HG03521 (cell line): ENCODE measurements around the gene SLC23A1.
A peak's percentile ranks its signal among the peaks of the same experiment; 100 is the strongest.

Experiments used
- ATAC-seq: cut with Tn5 transposase; IDR thresholded peaks from one replicate; pipeline ENCODE4 v1.9.1; 2021; ENCODE audit warnings: mild to moderate bottlenecking, moderate library complexity; ENCODE audit not compliant: unreplicated experiment

SLC23A1 gene

GRCh38 chr5:139408191-139408590, 25.1 kb upstream of the SLC23A1 start:
- no peak for ATAC-seq

DNA sequence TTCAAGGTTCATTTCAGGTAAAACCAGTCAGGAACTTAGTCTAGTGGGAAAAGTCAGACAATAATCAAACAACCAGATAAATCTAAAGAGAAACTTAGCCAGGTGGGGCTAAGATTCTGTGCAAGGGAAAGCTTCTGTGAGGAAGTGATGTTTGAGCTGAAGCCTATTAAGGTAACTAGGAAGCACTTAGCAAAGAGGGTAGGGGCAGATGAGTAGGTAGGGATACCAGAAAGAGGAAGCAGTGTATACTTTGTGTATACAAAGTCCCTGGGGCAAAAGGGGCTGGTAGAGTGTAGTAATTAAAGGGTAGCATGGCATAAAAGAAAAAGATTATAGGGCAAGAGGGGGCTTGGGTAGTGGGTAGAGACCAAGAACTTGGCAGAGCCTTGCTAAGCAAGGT, 24.4 kb upstream of the SLC23A1 start:
- ATAC-seq, result no peak

DNA sequence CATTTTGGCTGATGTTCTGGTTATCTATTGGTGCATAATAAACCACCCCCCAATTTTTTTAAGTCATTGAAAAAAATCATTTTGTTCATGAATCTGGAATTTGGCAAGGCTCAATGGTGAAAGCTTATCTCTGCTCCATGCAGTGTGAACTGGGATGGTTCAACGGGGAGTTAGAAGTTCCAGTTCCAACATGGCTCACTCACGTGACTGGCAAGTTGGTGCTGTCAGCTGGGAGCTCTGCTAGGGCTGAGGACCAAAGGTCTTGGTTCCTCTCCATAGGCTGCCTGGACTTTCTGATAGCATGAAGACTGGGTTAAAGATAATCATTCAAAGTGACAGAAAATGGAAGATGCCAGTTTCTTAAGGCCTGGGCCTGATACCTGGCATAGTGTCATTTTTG, 23.9 kb upstream of the SLC23A1 start:
- no peak for ATAC-seq

DNA sequence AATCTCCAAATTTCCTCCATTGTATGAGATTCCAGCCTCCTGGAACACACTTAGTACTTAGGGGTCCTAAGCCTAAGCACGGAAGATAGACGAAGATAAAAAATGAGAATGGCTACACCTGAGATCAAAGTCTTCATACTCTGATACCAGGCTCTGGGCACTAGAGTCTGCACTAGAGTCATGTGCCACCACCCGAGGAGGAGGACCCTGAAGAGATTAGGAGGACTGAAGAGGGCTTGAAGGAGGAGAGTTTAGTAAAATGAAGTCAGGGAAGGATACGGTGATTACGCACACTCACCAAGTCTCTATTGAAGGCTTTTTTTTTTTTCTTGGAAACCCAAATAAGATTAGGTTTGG, 21.4 kb upstream of the SLC23A1 start:
- ATAC-seq, result no peak

- ATAC-seq, result peak; percentile 85
These were observed 20.8 kb upstream of the SLC23A1 start, which contains the start of gene SPATA24 for GRCh38 chr5:139403787-139404483. Gene SPATA24 (minus strand): TSS chr5:139404089. CDS start chr5:139404060, 29 bp downstream.

DNA sequence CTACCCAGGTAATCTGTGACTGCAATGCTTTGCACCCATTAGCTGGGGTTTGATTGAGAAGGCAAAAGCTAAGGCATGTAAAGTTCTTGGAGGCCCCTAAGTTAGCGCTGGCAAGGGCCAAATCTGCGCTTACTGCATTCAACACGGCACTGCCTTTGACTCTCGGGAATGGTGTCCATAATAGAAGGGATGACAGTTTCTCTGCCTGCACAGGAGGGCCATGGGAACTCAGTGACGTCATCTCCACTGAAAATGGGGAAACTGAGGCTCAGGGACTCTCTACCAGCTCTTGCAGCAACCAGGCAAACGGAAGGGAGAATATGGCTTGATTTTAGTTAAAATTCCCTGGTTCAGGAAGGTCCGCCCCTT, 20.3 kb upstream of the SLC23A1 start:
- no peak for ATAC-seq

- ATAC-seq, result no peak
These were observed 19.6 kb upstream of the SLC23A1 start for GRCh38 chr5:139402561-139403158.

DNA sequence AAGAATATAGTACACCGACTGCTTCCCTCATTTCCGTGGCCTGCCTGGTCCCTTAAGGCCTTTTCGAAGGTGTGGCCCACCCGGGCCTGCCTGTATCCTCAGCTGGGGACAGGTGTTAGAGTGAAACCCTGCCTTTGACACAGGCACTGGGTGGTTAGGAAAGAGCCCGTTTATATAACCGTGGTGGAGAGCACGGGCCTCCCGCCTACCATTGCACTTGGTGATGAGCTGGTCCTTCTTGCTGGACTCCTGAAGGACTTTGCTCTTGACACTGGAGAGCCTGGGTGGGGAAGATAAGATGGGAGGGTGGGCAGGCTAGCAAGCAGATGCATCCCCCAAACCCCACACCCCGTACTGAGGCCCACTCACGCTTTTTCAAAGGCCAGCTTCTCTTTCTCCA, 18.4 kb upstream of the SLC23A1 start:
- no peak for ATAC-seq

- ATAC-seq, result no peak
These were observed 16.5 kb upstream of the SLC23A1 start for GRCh38 chr5:139399501-139400121.

DNA sequence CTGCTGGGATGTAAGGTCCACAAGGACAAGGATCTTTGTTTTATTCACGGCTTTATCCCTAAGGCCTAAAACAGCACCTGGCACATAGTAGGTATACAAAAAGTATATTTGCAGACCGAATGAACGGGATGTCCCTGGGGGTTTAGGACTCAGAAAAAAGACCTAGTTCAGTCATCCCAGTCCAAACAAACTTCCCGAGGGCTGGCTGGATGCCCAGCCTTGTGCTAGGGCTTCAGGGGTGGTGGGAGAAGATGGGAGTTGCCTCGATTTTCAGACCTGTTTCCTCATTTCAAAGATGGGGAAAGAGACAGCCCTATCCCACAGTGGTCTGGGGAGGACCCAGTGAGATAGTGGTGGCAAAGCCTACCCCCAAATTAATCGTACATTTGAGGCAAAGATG, 14.8 kb upstream of the SLC23A1 start:
- ATAC-seq, result no peak

- ATAC-seq, result no peak
These were observed 13.6 kb upstream of the SLC23A1 start for GRCh38 chr5:139396691-139397090.

DNA sequence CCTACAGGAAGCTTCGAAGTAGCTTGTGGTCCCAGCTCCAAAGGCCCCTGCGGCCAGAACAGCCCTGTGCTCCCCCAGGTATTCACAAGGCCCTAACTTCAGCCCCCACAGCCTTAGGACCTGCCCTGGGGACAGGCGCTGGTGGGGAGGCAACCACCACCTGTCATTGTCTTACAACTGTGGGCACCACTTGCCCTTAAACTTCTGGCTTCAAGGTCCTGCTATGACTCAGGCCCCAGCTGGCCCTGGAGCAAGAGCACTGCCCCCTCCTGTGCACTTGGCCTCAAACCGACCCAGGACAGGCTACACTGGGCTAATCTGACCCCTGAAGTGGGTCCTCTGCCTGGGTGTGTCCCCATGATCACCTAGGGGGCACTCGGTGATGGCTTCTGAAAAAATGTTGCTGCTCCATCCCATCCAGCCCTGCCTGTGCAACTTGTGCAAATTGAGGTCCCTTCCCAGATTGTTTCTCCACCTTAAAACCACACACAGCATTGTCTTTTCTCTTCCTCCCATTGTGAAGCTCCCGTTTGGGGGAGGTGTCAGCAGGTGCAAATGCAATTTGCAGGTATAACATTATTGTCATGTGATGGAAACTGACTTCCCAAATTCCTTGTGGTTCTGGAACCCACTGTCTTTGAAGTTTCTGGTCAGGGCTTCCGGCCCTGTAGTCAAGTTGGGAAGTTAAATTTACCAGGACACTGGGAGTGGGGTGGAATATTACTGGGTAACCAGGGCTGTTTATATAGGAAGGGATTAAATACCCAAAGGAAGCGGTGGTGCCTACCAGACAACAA, 12.9 kb upstream of the SLC23A1 start:
- ATAC-seq, result no peak

DNA sequence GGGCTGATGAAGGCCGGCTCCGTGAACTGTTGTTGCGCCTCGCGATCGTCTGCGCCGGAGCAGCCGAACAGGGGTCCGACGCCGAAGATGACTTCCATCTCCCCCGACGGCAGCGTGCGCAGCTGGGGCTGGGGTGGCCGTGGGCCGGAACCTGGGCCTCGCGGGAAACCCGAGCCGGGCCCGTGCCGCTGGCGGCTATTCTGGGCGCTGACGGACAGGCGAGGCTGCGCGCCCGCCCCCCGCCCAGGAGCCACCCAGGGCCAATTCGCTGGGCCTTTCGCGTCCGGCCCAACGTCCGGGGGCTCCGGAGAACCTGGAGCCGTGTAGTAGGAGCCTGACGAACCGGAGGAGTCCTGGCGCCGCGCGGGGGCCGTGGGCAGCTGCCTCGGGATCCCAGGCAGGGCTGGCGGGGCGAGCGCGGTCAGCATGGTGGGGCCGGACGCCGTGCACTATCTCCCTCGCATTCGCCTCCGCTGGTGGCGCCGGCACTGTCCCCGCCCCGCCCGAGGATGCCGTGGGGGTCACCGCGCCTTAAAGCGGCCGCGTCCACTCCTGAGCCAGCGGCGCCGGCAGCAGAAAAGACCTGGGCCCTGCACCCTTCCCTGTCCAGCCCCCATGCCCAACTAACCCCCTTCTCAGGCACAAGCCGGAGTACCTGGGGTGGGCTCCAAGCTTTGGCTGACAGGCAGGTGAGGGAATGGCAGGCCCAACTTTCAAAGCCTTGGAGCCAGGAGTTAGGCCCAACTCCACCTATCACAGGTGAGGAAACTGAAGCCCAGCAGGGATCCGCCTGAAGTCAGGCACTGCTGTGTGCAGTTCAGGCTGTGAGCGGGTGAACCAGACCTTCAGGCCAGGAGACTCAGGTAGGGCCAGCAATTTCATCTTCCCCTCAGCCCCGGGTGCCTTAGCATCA, 11.8 kb upstream of the SLC23A1 start, which contains the start of gene PROB1:
Gene PROB1 (minus strand): TSS at position 451 of the 913 bp plus-strand sequence. CDS start 23 bp downstream, at position 428.
- ATAC-seq, result no peak

- no peak for ATAC-seq
These were observed 11.1 kb upstream of the SLC23A1 start for GRCh38 chr5:139394123-139394653.

- ATAC-seq, result no peak
These were observed 10.5 kb upstream of the SLC23A1 start for GRCh38 chr5:139393497-139394122.

DNA sequence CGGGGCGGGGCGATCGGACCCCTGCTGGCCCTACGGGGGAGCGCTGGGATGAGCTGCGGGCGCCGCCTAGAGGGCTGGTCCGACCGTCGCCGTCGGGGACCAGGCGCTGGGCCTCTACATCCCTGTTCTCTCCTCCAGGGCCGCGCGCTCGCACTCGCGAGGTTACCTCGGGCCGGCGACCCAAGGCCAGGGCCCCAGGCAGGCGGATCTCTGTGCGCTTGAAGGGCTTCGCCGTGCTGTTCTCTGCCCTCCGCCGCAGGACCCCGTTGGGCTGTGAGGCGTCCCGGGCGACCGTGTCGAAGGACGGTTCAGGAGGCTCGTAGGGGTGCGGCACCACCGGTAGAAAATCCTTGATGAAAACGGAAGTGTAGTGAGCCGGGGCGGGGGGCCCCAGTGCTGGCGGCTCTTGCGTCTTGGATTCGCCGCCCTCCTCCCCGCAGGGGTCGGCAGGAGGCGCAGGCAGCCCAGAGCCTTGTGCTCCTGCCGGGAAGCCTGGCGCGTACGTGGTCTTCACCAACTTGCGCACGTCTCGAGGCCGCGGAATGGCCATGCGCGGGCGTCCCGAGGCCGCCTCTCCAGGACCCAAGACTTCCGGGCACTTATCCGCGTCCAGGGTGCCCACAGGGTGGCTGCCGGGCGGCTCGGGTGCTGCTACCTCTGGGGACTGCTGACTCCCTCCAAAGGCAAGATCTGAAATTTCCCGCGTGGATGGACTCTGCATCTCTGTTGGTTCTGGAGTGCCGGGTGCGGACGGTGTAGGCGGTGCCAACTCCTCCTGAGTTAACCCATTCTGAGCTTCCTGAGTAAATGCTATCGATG, 9.8 kb upstream of the SLC23A1 start:
- peak; percentile 44 for ATAC-seq

DNA sequence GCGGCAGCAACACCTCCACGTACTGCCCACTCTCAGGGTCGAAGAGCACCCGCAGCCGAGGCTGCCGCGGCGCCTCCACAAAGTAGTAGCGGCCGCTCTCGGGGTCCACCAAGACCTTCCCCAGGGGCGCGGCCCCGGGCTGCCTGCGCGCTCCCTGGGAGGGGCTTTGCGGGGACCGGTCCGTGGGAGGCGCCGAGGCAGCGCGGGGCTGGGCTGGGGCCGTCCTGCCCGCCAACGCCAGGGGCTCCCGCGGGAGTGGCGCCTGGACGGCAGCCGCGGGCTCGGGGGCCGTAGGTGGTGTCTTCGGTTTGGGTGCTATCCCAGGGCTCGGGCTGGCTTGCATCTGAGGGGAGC, 9.2 kb upstream of the SLC23A1 start:
- no peak for ATAC-seq

GRCh38 chr5:139391570-139392323, 8.7 kb upstream of the SLC23A1 start:
- ATAC-seq, result no peak
